ENCODE data around the gene FAM240A. TPM values are rescaled to one million over a fixed set of nuclear protein-coding genes. Genes with fewer than 3 reads are reported as not detected.

Gene FAM240A
- total RNA-seq, 1 donor from 2014 or later = not detected

DNA sequence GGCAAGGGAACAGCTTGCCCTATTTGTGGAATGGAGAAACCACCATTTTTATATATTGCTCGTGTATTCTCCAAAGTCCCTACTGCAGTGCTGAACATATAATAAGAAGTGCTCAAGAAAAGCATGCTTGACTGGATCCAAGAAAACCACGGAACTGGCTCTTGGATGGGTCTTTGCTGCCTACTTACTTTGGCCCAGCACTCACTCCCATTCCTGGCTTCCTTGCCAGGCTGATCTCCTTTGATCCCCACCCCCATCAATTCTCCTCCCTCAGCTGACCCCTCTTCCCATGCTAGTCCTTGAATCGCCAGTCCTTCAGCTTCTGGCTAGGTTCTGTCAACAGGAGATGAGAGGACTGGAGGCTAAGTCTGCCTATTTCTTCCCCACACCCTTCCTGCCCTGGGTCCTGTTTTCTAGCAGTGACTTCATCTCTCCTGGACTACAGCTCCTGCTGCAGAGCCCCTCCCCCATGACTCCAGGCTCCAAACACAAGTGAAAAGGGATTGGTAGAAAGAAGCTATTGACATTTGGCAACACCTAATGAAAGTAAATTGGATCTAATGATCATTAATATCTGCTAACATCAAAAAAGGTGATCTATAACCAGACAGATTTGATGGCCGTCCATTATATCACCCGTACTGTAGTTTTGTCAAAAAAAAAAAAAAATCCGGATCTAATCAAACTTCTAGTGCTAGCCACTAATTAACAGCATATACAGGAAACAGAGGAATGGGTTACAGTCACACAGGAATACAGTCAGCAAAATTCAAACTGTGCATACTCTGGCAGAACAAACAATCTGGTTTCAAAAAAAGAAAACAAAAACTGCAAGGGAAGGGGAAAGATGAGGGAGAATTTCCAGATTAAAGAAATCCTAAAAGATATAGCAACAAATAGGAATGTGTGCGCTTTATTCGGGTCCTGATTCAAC lies 7.8 kb downstream of the FAM240A start:
- H3K9me3 Mint-ChIP-seq (ENCODE audit: unreplicated experiment) = peaks cover 3% of the 10 kb centered on the region
- no peak overlapping the region for H3K4me3 Mint-ChIP-seq (ENCODE audit: unreplicated experiment)
- H3K4me1 Mint-ChIP-seq (ENCODE audit: low read depth, unreplicated experiment) = peaks cover 3% of the 10 kb centered on the region
- no peaks in the 10 kb centered on the region for H3K36me3 Mint-ChIP-seq (ENCODE audit: unreplicated experiment)
- no peak overlapping the region for H3K27ac Mint-ChIP-seq (ENCODE audit: unreplicated experiment)
- DNase-seq = no peak
- peaks cover 4% of the 10 kb centered on the region for H3K27me3 Mint-ChIP-seq (ENCODE audit: unreplicated experiment)
- TF ChIP-seq, protein P1, sequence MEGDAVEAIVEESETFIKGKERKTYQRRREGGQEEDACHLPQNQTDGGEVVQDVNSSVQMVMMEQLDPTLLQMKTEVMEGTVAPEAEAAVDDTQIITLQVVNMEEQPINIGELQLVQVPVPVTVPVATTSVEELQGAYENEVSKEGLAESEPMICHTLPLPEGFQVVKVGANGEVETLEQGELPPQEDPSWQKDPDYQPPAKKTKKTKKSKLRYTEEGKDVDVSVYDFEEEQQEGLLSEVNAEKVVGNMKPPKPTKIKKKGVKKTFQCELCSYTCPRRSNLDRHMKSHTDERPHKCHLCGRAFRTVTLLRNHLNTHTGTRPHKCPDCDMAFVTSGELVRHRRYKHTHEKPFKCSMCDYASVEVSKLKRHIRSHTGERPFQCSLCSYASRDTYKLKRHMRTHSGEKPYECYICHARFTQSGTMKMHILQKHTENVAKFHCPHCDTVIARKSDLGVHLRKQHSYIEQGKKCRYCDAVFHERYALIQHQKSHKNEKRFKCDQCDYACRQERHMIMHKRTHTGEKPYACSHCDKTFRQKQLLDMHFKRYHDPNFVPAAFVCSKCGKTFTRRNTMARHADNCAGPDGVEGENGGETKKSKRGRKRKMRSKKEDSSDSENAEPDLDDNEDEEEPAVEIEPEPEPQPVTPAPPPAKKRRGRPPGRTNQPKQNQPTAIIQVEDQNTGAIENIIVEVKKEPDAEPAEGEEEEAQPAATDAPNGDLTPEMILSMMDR (IDR thresholded peaks at IDR 0.05; ENCODE audit: partially characterized antibody, unreplicated experiment) = no peak

DNA sequence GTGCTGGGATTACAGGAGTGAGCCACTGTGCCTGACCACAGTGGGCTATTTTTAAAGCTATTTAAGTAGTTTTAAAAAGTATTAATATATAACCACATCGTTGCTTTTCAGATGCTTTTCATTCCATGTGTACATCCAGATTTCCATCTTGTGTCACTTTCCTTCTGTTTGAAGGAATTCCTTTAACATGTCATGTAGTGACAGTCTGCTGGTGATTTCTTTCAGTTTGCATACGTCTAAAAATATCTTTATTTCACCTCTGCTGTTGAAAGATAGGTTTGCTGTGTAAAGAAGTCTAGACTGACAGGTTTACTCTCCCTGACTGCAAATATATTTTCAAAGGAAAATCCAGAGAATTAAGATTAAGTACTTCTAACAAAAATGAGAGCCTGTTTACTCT lies 12.2 kb downstream of the FAM240A start:
- no peak for DNase-seq
- peaks cover 4% of the 10 kb centered on the region for H3K9me3 Mint-ChIP-seq (ENCODE audit: unreplicated experiment)
- no peak overlapping the region for H3K4me3 Mint-ChIP-seq (ENCODE audit: unreplicated experiment)
- TF ChIP-seq, protein P1 (IDR thresholded peaks at IDR 0.05; ENCODE audit: partially characterized antibody, unreplicated experiment) = no peak
- H3K27me3 Mint-ChIP-seq (ENCODE audit: unreplicated experiment) = peaks cover 1% of the 10 kb centered on the region
- H3K27ac Mint-ChIP-seq (ENCODE audit: unreplicated experiment) = no peak overlapping the region
- H3K4me1 Mint-ChIP-seq (ENCODE audit: low read depth, unreplicated experiment) = peaks cover 3% of the 10 kb centered on the region
- no peaks in the 10 kb centered on the region for H3K36me3 Mint-ChIP-seq (ENCODE audit: unreplicated experiment)

GRCh38 chr3:46624975-46625490 lies 12.7 kb downstream of the FAM240A start:
- TF ChIP-seq, protein P1 (IDR thresholded peaks at IDR 0.05; ENCODE audit: partially characterized antibody, unreplicated experiment) = no peak
- no peak for DNase-seq
- Mint-ChIP-seq H3K9me3 (ENCODE audit: unreplicated experiment) (peaks cover 3% of the 10 kb centered on the region), H3K4me1 (ENCODE audit: low read depth, unreplicated experiment) (peaks cover 3% of the 10 kb centered on the region), H3K27me3 (ENCODE audit: unreplicated experiment) (peaks cover 1% of the 10 kb centered on the region), H3K4me3 (ENCODE audit: unreplicated experiment) (no peak overlapping the region), H3K27ac (ENCODE audit: unreplicated experiment) (no peak overlapping the region), H3K36me3 (ENCODE audit: unreplicated experiment) (no peaks in the 10 kb centered on the region)

GRCh38 chr3:46626039-46626438 lies 13.7 kb downstream of the FAM240A start:
- Mint-ChIP-seq H3K27me3 (ENCODE audit: unreplicated experiment) (peaks cover 1% of the 10 kb centered on the region), H3K36me3 (ENCODE audit: unreplicated experiment) (no peaks in the 10 kb centered on the region), H3K27ac (ENCODE audit: unreplicated experiment) (no peak overlapping the region), H3K4me1 (ENCODE audit: low read depth, unreplicated experiment) (no peaks in the 10 kb centered on the region), H3K4me3 (ENCODE audit: unreplicated experiment) (no peak overlapping the region), H3K9me3 (ENCODE audit: unreplicated experiment) (peaks cover 2% of the 10 kb centered on the region)
- no peak for DNase-seq
- TF ChIP-seq, protein P1 (IDR thresholded peaks at IDR 0.05; ENCODE audit: partially characterized antibody, unreplicated experiment) = no peak

GRCh38 chr3:46627078-46627477 lies 14.8 kb downstream of the FAM240A start:
- Mint-ChIP-seq H3K27me3 (ENCODE audit: unreplicated experiment) (peaks cover 1% of the 10 kb centered on the region), H3K36me3 (ENCODE audit: unreplicated experiment) (no peaks in the 10 kb centered on the region), H3K27ac (ENCODE audit: unreplicated experiment) (no peak overlapping the region), H3K4me3 (ENCODE audit: unreplicated experiment) (no peak overlapping the region), H3K9me3 (ENCODE audit: unreplicated experiment) (peaks cover 2% of the 10 kb centered on the region), H3K4me1 (ENCODE audit: low read depth, unreplicated experiment) (no peaks in the 10 kb centered on the region)
- TF ChIP-seq, protein P1 (IDR thresholded peaks at IDR 0.05; ENCODE audit: partially characterized antibody, unreplicated experiment) = no peak
- no peak for DNase-seq

Measured in glutamatergic neuron (in vitro differentiated cells).